Tibial nerve (tissue), 4 donors: ENCODE measurements around the gene CSN2. TPM values are rescaled to one million over a fixed set of nuclear protein-coding genes. Genes with fewer than 3 reads are reported as not detected.

Source experiments
- DNase-seq, 2 donors: peaks; one replicate each; pipeline ENCODE4 v3.0.0-alpha.2; 2019; ENCODE audit warnings: low spot score in 2 of 2
- H3K27ac ChIP-seq, 4 donors: fragments of 200-600 bp; sonication (generic) in 3 of 4; one replicate each; pipeline ENCODE4 v1.5.1; 2017 to 2019; ENCODE audit warnings: mild to moderate bottlenecking in 1 of 4
- H3K27me3 ChIP-seq, 2 donors: fragments of 200-600 bp; sonication (generic) in 1 of 2; one replicate each; pipeline versions ENCODE4 v1.5.1 to v1.6.0; 2017 to 2019
- H3K36me3 ChIP-seq, 3 donors: fragments of 200-600 bp; sonication (generic); one replicate each; pipeline ENCODE4 v1.5.1; 2018 to 2019
- H3K4me1 ChIP-seq, 4 donors: fragments of 200-600 bp; sonication (generic) in 3 of 4; one replicate each; pipeline ENCODE4 v1.5.1; 2017 to 2019
- H3K4me3 ChIP-seq, 4 donors: fragments of 200-600 bp; sonication (generic) in 3 of 4; one replicate each; pipeline ENCODE4 v1.5.1; 2017 to 2019; ENCODE audit warnings: mild to moderate bottlenecking in 1 of 4, moderate library complexity in 1 of 4
- H3K9me3 ChIP-seq, 4 donors: fragments of 200-600 bp; sonication (generic) in 3 of 4; one replicate each; pipeline ENCODE4 v1.5.1; 2017 to 2019
- EP300 ChIP-seq, 2 donors: sonication (generic); formaldehyde crosslinking; IDR thresholded peaks; one replicate each; pipeline ENCODE4 v1.6.1; 2017; ENCODE audit warnings: antibody characterized with exemption in 2 of 2, mild to moderate bottlenecking in 1 of 2
- POLR2A ChIP-seq, 2 donors: fragments of 450-650 bp; IDR thresholded peaks; one replicate each; pipeline ENCODE4 v1.6.1; 2017; ENCODE audit warnings: antibody characterized with exemption in 2 of 2, mild to moderate bottlenecking in 2 of 2, moderate library complexity in 2 of 2
- whole genome bisulfite sequencing, 2 donors: methylation state at CpG; one replicate each; pipeline ENCODE4 v1.1.5; 2018; 5-methylcytosine and 5-hydroxymethylcytosine counted together
- total RNA-seq, 4 donors: library from RNA; depleted of rRNA; stranded (reverse); fragments of >200 nt; gene quantifications; one replicate each; pipeline ENCODE4 v1.1.0, GENCODE V29; 2016
- TF ChIP-seq, protein P1 (sequence below), 5 experiments: fragments of 200-600 bp in 3 of 5; fragments of 450-650 bp in 2 of 5; sonication (generic) in 3 of 5; IDR thresholded peaks; one replicate each; pipeline ENCODE4 v1.5.1; 2016 to 2019; ENCODE audit warnings: antibody characterized with exemption in 5 of 5, mild to moderate bottlenecking in 3 of 5, moderate library complexity in 2 of 5

CSN2 gene
- total RNA-seq, 4 donors from 2014 or later, result not detected

DNA sequence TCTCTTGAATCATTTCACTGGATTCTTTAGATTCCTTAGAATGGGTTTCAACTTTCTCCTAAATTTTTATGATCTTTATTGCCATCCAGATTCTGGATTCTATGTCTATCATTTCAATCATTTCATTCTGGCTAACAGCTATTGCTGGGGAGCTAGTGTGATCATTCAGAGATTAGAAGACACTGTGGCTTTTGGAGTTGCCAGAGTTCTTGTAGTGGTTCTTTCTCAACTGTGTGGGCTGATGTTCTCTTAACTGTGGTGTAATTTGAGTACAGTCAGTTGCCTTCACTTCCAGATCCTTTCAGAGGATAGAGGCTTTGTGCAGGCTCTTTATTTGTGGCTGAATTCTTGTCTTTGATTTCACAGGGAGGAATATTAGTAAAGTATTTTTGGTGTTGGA lies 12.1 kb upstream of the CSN2 start:
- Histone ChIP-seq H3K27ac (no peak overlapping the region), H3K4me1 (no peaks in the 10 kb centered on the region), H3K27me3 (no peaks in the 10 kb centered on the region), H3K9me3 (no peaks in the 10 kb centered on the region), H3K4me3 (no peak overlapping the region), H3K36me3 (no peaks in the 10 kb centered on the region)
- DNase-seq, result no peak
- TF ChIP-seq POLR2A (IDR thresholded peaks at IDR 0.05), result no peak
- TF ChIP-seq EP300 (IDR thresholded peaks at IDR 0.05), result no peak

DNA sequence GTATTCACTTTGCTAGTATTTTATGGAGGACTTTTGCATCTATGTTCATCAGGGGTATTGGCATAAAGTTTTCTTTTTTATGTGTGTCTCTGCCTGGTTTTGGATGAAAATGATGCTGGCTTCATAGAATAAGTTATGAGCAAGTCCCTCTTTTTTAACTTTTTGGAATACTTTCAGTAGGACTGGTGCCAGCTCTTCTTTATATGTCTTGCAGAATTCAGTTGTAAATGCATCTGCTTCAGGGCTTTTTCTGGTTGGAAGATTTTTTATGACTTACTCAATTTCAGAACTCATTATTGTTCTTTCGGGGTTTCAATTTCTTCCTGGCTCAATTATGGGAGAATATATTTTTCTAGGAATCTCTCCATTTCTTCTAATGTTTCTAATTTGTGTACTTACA lies 9.1 kb upstream of the CSN2 start:
- H3K9me3 ChIP-seq, result no peaks in the 10 kb centered on the region
- WGBS, 2 donors, result 31 to 33% methylated on average over 1 of the region's 1 CpG
- no peaks in the 10 kb centered on the region for H3K36me3 ChIP-seq
- H3K4me3 ChIP-seq, result no peak overlapping the region
- H3K27ac ChIP-seq, result no peak overlapping the region
- no peak for DNase-seq
- H3K4me1 ChIP-seq, result no peaks in the 10 kb centered on the region
- no peak for TF ChIP-seq POLR2A (IDR thresholded peaks at IDR 0.05)
- TF ChIP-seq, protein P1, sequence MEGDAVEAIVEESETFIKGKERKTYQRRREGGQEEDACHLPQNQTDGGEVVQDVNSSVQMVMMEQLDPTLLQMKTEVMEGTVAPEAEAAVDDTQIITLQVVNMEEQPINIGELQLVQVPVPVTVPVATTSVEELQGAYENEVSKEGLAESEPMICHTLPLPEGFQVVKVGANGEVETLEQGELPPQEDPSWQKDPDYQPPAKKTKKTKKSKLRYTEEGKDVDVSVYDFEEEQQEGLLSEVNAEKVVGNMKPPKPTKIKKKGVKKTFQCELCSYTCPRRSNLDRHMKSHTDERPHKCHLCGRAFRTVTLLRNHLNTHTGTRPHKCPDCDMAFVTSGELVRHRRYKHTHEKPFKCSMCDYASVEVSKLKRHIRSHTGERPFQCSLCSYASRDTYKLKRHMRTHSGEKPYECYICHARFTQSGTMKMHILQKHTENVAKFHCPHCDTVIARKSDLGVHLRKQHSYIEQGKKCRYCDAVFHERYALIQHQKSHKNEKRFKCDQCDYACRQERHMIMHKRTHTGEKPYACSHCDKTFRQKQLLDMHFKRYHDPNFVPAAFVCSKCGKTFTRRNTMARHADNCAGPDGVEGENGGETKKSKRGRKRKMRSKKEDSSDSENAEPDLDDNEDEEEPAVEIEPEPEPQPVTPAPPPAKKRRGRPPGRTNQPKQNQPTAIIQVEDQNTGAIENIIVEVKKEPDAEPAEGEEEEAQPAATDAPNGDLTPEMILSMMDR (IDR thresholded peaks at IDR 0.05), result no peak
- no peak for TF ChIP-seq EP300 (IDR thresholded peaks at IDR 0.05)
- no peaks in the 10 kb centered on the region for H3K27me3 ChIP-seq

DNA sequence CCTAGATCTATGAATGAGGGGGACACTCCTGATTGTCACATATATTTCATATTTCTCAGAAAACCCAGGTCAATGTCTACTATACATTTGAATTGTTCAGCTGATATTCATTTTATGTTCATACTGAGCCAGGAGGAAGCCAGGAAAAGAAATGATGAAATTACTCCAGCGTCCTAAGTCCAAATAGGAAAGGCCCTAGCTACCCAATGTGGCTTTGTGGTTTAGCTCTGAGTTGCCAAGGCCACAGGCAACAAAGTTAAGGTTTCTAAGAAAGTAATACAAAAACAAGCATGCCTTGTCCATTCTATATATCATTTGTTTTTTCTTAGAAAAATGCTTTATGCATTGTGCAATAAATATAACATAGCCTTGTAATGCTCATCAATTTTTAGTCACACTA lies 4.5 kb upstream of the CSN2 start:
- Histone ChIP-seq H3K27me3 (no peaks in the 10 kb centered on the region), H3K4me3 (no peak overlapping the region), H3K9me3 (no peaks in the 10 kb centered on the region), H3K4me1 (no peaks in the 10 kb centered on the region), H3K27ac (no peak overlapping the region), H3K36me3 (no peaks in the 10 kb centered on the region)
- 59 to 62% methylated on average over 1 of the region's 1 CpG for WGBS, 2 donors
- DNase-seq, result no peak
- TF ChIP-seq EP300 (IDR thresholded peaks at IDR 0.05), result no peak
- TF ChIP-seq, protein P1 (IDR thresholded peaks at IDR 0.05), result no peak
- TF ChIP-seq POLR2A (IDR thresholded peaks at IDR 0.05), result no peak

- DNase-seq, result no peak
- Histone ChIP-seq H3K4me1 (no peaks in the 10 kb centered on the region), H3K36me3 (no peaks in the 10 kb centered on the region), H3K27me3 (no peaks in the 10 kb centered on the region), H3K4me3 (no peak overlapping the region), H3K27ac (no peak overlapping the region), H3K9me3 (peaks cover 0 to 2% (median 0%) of the 10 kb centered on the region in 4 donors)
- WGBS, 2 donors, result 95 to 100% methylated on average over 1 of the region's 1 CpG
- TF ChIP-seq, protein P1 (IDR thresholded peaks at IDR 0.05), result no peak
- TF ChIP-seq EP300 (IDR thresholded peaks at IDR 0.05), result no peak
- TF ChIP-seq POLR2A (IDR thresholded peaks at IDR 0.05), result no peak
Measured at GRCh38 chr4:69957209-69957608, 8.3 kb downstream of the CSN2 start.

- 69 to 72% methylated on average over 3 of the region's 3 CpGs for WGBS, 2 donors
- H3K27me3 ChIP-seq, result no peaks in the 10 kb centered on the region
- H3K27ac ChIP-seq, result no peak overlapping the region
- no peaks in the 10 kb centered on the region for H3K36me3 ChIP-seq
- H3K9me3 ChIP-seq, result no peaks in the 10 kb centered on the region
- no peak overlapping the region for H3K4me3 ChIP-seq
- TF ChIP-seq, protein P1 (IDR thresholded peaks at IDR 0.05), result no peak
- no peak for TF ChIP-seq EP300 (IDR thresholded peaks at IDR 0.05)
- TF ChIP-seq POLR2A (IDR thresholded peaks at IDR 0.05), result no peak
- no peaks in the 10 kb centered on the region for H3K4me1 ChIP-seq
- DNase-seq, result no peak
Measured at GRCh38 chr4:69951602-69952001, 13.9 kb downstream of the CSN2 start.

DNA sequence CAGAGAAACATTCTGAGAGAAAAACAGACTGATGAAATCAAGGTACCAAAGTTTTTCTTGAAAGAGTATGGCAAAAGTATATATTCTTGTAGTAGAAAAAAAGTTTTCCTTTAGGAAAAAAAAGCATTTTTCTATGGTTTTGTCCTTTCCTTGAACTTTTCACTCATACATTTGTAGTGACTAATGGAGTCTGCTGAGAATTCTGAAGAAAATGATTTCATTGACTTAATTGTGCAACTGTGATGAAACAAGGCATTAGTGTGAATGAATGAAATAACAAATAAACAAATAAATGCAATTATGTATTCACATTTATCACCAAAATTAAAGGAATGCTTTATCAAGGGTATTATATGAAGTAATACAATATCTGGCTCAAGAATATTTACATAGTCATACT lies 29.0 kb downstream of the CSN2 start:
- Histone ChIP-seq H3K27ac (no peak overlapping the region), H3K36me3 (no peaks in the 10 kb centered on the region), H3K4me3 (no peak overlapping the region), H3K4me1 (no peaks in the 10 kb centered on the region), H3K9me3 (no peaks in the 10 kb centered on the region), H3K27me3 (no peaks in the 10 kb centered on the region)
- TF ChIP-seq EP300 (IDR thresholded peaks at IDR 0.05) (no peak), POLR2A (IDR thresholded peaks at IDR 0.05) (no peak)
- TF ChIP-seq, protein P1 (IDR thresholded peaks at IDR 0.05), result no peak
- no peak for DNase-seq
